Activated naive CD8-positive, alpha-beta T cell treated with anti-CD3 and anti-CD28 coated beads for 36 hours (primary cell): ENCODE data around the gene TTC33. TPM values are rescaled to one million over a fixed set of nuclear protein-coding genes. Genes with fewer than 3 reads are reported as not detected.
"Not testable (repeated sequence)": the region's sequence is repeated elsewhere in the genome, so short reads cannot be mapped to it uniquely, and the experiment has no call there.

ENCODE experiments used
- DNase-seq: peaks from one replicate; pipeline ENCODE4 v3.0.0; 2021
- H3K27ac Mint-ChIP-seq: one replicate; pipeline ENCODE4 v1.8.0; 2022; ENCODE audit warnings: mild to moderate bottlenecking, moderate library complexity, mixed read lengths
- H3K27me3 Mint-ChIP-seq: one replicate; pipeline ENCODE4 v1.8.0; 2022; ENCODE audit warnings: mild to moderate bottlenecking, mixed read lengths
- H3K36me3 Mint-ChIP-seq: one replicate; pipeline ENCODE4 v1.8.0; 2021; ENCODE audit warnings: mild to moderate bottlenecking, mixed read lengths
- H3K4me1 Mint-ChIP-seq: one replicate; pipeline ENCODE4 v1.8.0; 2021; ENCODE audit warnings: mixed read lengths
- H3K4me3 Mint-ChIP-seq: one replicate; pipeline ENCODE4 v1.8.0; 2022; ENCODE audit warnings: mild to moderate bottlenecking, moderate library complexity, mixed read lengths
- H3K9me3 Mint-ChIP-seq: one replicate; pipeline ENCODE4 v1.8.0; 2022; ENCODE audit warnings: mixed read lengths
- total RNA-seq, 2 experiments: library from RNA; stranded (reverse); gene quantifications; one replicate each; pipeline ENCODE4 v1.2.3, GENCODE V29; 2021

The TTC33 gene
- total RNA-seq, 2 experiments from 2014 or later: 16.8 to 18.1 TPM

GRCh38 chr5:40672425-40672824 is 83.3 kb downstream of the TTC33 start:
- Mint-ChIP-seq H3K4me1 (peaks cover 68% of the 10 kb centered on the region), H3K9me3 (peaks cover 1% of the 10 kb centered on the region), H3K4me3 (no peak overlapping the region), H3K36me3 (peaks cover 2% of the 10 kb centered on the region), H3K27me3 (no peaks in the 10 kb centered on the region), H3K27ac (no peak overlapping the region)
- DNase-seq: no peak

- Mint-ChIP-seq H3K4me1 (peaks cover 46% of the 10 kb centered on the region), H3K4me3 (no peak overlapping the region), H3K36me3 (no peaks in the 10 kb centered on the region), H3K27me3 (no peaks in the 10 kb centered on the region), H3K27ac (no peak overlapping the region), H3K9me3 (peaks cover 1% of the 10 kb centered on the region)
- no peak for DNase-seq
Observed at GRCh38 chr5:40669606-40670390, 86.0 kb downstream of the TTC33 start.

- no peaks in the 10 kb centered on the region for H3K27me3 Mint-ChIP-seq
- peaks cover 27% of the 10 kb centered on the region for H3K4me1 Mint-ChIP-seq
- no peak for DNase-seq
- H3K36me3 Mint-ChIP-seq: no peaks in the 10 kb centered on the region
- H3K27ac Mint-ChIP-seq: no peak overlapping the region
- H3K9me3 Mint-ChIP-seq: no peaks in the 10 kb centered on the region
- H3K4me3 Mint-ChIP-seq: no peak overlapping the region
Observed at GRCh38 chr5:40667161-40667663, 88.5 kb downstream of the TTC33 start.

- no peak for DNase-seq
- Mint-ChIP-seq H3K4me3 (no peak overlapping the region), H3K27ac (no peak overlapping the region), H3K9me3 (no peaks in the 10 kb centered on the region), H3K27me3 (no peaks in the 10 kb centered on the region), H3K4me1 (peaks cover 26% of the 10 kb centered on the region), H3K36me3 (no peaks in the 10 kb centered on the region)
Observed at GRCh38 chr5:40666657-40667056, 89.1 kb downstream of the TTC33 start.

GRCh38 chr5:40665635-40666298 is 90.0 kb downstream of the TTC33 start:
- no peaks in the 10 kb centered on the region for H3K27me3 Mint-ChIP-seq
- H3K4me1 Mint-ChIP-seq: peaks cover 22% of the 10 kb centered on the region
- H3K27ac Mint-ChIP-seq: no peak overlapping the region
- no peak overlapping the region for H3K4me3 Mint-ChIP-seq
- no peak for DNase-seq
- no peaks in the 10 kb centered on the region for H3K36me3 Mint-ChIP-seq
- no peaks in the 10 kb centered on the region for H3K9me3 Mint-ChIP-seq

- no peak overlapping the region for H3K4me3 Mint-ChIP-seq
- no peaks in the 10 kb centered on the region for H3K27me3 Mint-ChIP-seq
- peaks cover 16% of the 10 kb centered on the region for H3K4me1 Mint-ChIP-seq
- H3K36me3 Mint-ChIP-seq: peaks cover 3% of the 10 kb centered on the region
- no peak overlapping the region for H3K27ac Mint-ChIP-seq
- DNase-seq: no peak
- H3K9me3 Mint-ChIP-seq: peaks cover 8% of the 10 kb centered on the region
Observed at GRCh38 chr5:40660751-40661150, 95.0 kb downstream of the TTC33 start.

GRCh38 chr5:40656766-40657165 is 99.0 kb downstream of the TTC33 start:
- DNase-seq: no peak
- H3K4me3 Mint-ChIP-seq: no peak overlapping the region
- H3K36me3 Mint-ChIP-seq: peaks cover 3% of the 10 kb centered on the region
- peaks cover 51% of the 10 kb centered on the region for H3K4me1 Mint-ChIP-seq
- no peaks in the 10 kb centered on the region for H3K27me3 Mint-ChIP-seq
- no peak overlapping the region for H3K27ac Mint-ChIP-seq
- H3K9me3 Mint-ChIP-seq: peaks cover 8% of the 10 kb centered on the region

GRCh38 chr5:40656091-40656490 is 99.7 kb downstream of the TTC33 start:
- not testable (repeated sequence) for H3K36me3 Mint-ChIP-seq, H3K9me3 Mint-ChIP-seq
- peaks cover 51% of the 10 kb centered on the region for H3K4me1 Mint-ChIP-seq

GRCh38 chr5:40655138-40655537 is 100.6 kb downstream of the TTC33 start:
- Mint-ChIP-seq H3K36me3 (peaks cover 3% of the 10 kb centered on the region), H3K27ac (peak overlapping the region; percentile 79), H3K9me3 (peaks cover 8% of the 10 kb centered on the region), H3K4me1 (peaks cover 56% of the 10 kb centered on the region), H3K27me3 (no peaks in the 10 kb centered on the region), H3K4me3 (peak overlapping the region; percentile 72)
- no peak for DNase-seq

More at GRCh38 chr5:40656091-40656490, 99.7 kb downstream of the TTC33 start:
- DNase-seq, H3K27me3 Mint-ChIP-seq, H3K4me3 Mint-ChIP-seq, H3K27ac Mint-ChIP-seq: not testable (repeated sequence)

- H3K4me1 Mint-ChIP-seq: peaks cover 62% of the 10 kb centered on the region
- no peaks in the 10 kb centered on the region for H3K27me3 Mint-ChIP-seq
- no peak for DNase-seq
- H3K9me3 Mint-ChIP-seq: peaks cover 8% of the 10 kb centered on the region
- H3K27ac Mint-ChIP-seq: peak overlapping the region; percentile 79
- peaks cover 3% of the 10 kb centered on the region for H3K36me3 Mint-ChIP-seq
- H3K4me3 Mint-ChIP-seq: peak overlapping the region; percentile 72
Observed at GRCh38 chr5:40654377-40654991, 101.3 kb downstream of the TTC33 start.

GRCh38 chr5:40653221-40654022 is 102.3 kb downstream of the TTC33 start:
- H3K27ac Mint-ChIP-seq: peak overlapping the region; percentile 79
- H3K36me3 Mint-ChIP-seq: peaks cover 3% of the 10 kb centered on the region
- H3K9me3 Mint-ChIP-seq: peaks cover 6% of the 10 kb centered on the region
- no peak for DNase-seq
- H3K27me3 Mint-ChIP-seq: no peaks in the 10 kb centered on the region
- peaks cover 67% of the 10 kb centered on the region for H3K4me1 Mint-ChIP-seq
- H3K4me3 Mint-ChIP-seq: peak overlapping the region; percentile 36

- Mint-ChIP-seq H3K4me1 (peaks cover 68% of the 10 kb centered on the region), H3K27me3 (no peaks in the 10 kb centered on the region), H3K9me3 (peaks cover 8% of the 10 kb centered on the region), H3K4me3 (peak overlapping the region; percentile 12), H3K27ac (peak overlapping the region; percentile 79), H3K36me3 (peaks cover 3% of the 10 kb centered on the region)
- peak; percentile 17 for DNase-seq
Observed at GRCh38 chr5:40652441-40653220, 103.1 kb downstream of the TTC33 start.

GRCh38 chr5:40651201-40651600 is 104.6 kb downstream of the TTC33 start:
- Mint-ChIP-seq H3K9me3 (peaks cover 4% of the 10 kb centered on the region), H3K36me3 (no peaks in the 10 kb centered on the region), H3K27ac (no peak overlapping the region), H3K27me3 (no peaks in the 10 kb centered on the region), H3K4me3 (no peak overlapping the region), H3K4me1 (peaks cover 63% of the 10 kb centered on the region)
- DNase-seq: no peak

GRCh38 chr5:40649463-40650030 is 106.2 kb downstream of the TTC33 start:
- Mint-ChIP-seq H3K9me3 (peaks cover 7% of the 10 kb centered on the region), H3K27ac (peak overlapping the region; percentile 21), H3K36me3 (no peaks in the 10 kb centered on the region), H3K4me1 (peaks cover 53% of the 10 kb centered on the region), H3K27me3 (no peaks in the 10 kb centered on the region), H3K4me3 (no peak overlapping the region)
- no peak for DNase-seq
